Kidney epithelial cell (primary cell): ENCODE results near the gene SLC10A3. TPM values are rescaled to one million over a fixed set of nuclear protein-coding genes. Genes with fewer than 3 reads are reported as not detected.

Source experiments
- DNase-seq: peaks from one replicate; pipeline ENCODE4 v3.0.0-alpha.2; 2010; ENCODE audit warnings: low read depth
- H3K27me3 ChIP-seq: 2 replicates; pipeline ENCODE4 v1.6.0; 2011; ENCODE audit warnings: low read length; ENCODE audit not compliant: control insufficient read depth, insufficient read depth
- H3K36me3 ChIP-seq: 2 replicates; pipeline ENCODE4 v1.5.1; 2011; ENCODE audit warnings: low read length; ENCODE audit not compliant: control insufficient read depth, insufficient read depth
- H3K4me3 ChIP-seq: 2 replicates; pipeline ENCODE4 v1.5.1; 2011; ENCODE audit warnings: low read depth, mild to moderate bottlenecking, control low read depth, low read length
- total RNA-seq: library from RNA; depleted of rRNA; stranded (reverse); fragments of >200 nt; gene quantifications from 2 replicates; pipeline ENCODE4 v1.2.3, GENCODE V29; 2015
- TF ChIP-seq, protein P1 (sequence below): IDR thresholded peaks from 2 replicates; pipeline ENCODE4 v1.5.1; 2011; ENCODE audit warnings: mild to moderate bottlenecking, moderate library complexity, low read length, control low read depth, inconsistent platforms; ENCODE audit not compliant: insufficient read depth, poor library complexity, severe bottlenecking

SLC10A3 gene
- total RNA-seq, 1 donor from 2014 or later: 20.3 TPM

DNA sequence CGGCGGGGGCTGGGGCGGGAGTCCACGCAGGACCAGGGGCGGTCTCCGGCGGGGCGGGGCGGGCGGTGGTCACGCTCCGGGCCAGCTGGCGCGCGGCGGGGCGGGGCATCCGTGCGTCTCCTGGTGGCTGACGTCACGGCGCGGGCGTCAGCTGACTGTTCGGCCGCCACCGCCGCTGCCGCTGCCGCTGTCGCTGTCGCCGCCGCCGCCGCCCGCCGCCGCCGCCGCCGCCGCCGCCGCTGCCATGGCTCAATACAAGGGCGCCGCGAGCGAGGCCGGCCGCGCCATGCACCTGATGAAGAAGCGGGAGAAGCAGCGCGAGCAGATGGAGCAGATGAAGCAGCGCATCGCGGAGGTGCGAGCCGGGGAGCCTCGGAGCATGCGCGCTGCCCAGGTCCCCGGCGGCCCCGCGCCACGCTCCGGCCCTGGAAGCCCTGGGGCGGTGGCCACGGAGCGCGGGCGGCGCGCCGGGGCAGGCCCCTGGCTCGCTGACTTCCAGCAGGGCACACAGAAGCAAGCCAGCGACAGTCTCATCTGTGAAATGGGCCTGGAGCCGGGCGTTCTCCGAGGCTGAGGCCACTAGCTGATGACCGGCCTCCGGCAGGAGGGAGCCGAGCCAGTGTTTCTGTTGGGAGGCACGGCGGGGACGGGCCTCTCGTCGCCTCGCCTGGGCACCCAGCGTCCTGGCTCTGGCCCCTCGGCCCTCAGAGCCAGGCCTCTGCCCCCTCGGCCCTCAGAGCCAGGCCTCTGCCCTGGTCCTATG, 46.3 kb downstream of the SLC10A3 start, which contains the start of gene FAM50A:
FAM50A (plus strand) TSS at position 150 of the 763 bp plus-strand sequence; CDS start at position 245, 95 bp downstream.
- TF ChIP-seq, protein P1, sequence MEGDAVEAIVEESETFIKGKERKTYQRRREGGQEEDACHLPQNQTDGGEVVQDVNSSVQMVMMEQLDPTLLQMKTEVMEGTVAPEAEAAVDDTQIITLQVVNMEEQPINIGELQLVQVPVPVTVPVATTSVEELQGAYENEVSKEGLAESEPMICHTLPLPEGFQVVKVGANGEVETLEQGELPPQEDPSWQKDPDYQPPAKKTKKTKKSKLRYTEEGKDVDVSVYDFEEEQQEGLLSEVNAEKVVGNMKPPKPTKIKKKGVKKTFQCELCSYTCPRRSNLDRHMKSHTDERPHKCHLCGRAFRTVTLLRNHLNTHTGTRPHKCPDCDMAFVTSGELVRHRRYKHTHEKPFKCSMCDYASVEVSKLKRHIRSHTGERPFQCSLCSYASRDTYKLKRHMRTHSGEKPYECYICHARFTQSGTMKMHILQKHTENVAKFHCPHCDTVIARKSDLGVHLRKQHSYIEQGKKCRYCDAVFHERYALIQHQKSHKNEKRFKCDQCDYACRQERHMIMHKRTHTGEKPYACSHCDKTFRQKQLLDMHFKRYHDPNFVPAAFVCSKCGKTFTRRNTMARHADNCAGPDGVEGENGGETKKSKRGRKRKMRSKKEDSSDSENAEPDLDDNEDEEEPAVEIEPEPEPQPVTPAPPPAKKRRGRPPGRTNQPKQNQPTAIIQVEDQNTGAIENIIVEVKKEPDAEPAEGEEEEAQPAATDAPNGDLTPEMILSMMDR: no peak
- peak within 1 kb of the TSS; percentile 57 for H3K4me3 ChIP-seq

DNA sequence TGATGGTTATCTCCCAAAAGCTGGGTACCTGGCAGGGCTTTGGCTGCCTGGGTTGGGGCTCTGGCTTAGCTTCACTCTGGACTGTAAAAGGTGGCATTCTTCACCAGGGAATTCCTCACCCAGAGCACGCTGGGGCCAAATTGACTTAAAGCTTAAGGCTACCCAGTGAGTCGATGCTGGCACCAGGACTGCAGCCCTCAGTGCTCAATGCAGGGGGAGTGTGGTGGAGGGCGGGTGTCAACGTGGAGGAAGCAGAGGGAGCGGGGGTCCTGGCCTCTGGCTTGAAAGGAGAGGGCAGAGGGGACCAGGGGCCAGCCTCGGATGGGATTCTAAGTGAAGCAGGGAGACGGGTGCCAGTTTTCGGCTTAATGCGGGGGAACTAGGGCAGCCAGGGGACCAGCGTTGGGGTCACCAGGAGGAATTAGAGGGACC, 46.9 kb downstream of the SLC10A3 start:
- DNase-seq: no peak
- TF ChIP-seq, protein P1: no peak
- no peaks in the 10 kb centered on the region for H3K27me3 ChIP-seq
- H3K36me3 ChIP-seq: no peaks in the 10 kb centered on the region
- H3K4me3 ChIP-seq: peak overlapping the region; percentile 21

More for the DNA sequence above, 46.3 kb downstream of the SLC10A3 start, which contains the start of gene FAM50A:
- H3K36me3 ChIP-seq: no peaks in the 10 kb centered on the region
- DNase-seq: no peak
- H3K27me3 ChIP-seq: no peaks in the 10 kb centered on the region

- Histone ChIP-seq H3K36me3 (no peaks in the 10 kb centered on the region), H3K4me3 (no peak overlapping the region), H3K27me3 (no peaks in the 10 kb centered on the region)
- TF ChIP-seq, protein P1: no peak
- DNase-seq: no peak
Observed at GRCh38 chrX:154441984-154442707, 48.3 kb downstream of the SLC10A3 start.

- H3K4me3 ChIP-seq: no peak overlapping the region
- no peaks in the 10 kb centered on the region for H3K36me3 ChIP-seq
- TF ChIP-seq, protein P1: no peak
- H3K27me3 ChIP-seq: no peaks in the 10 kb centered on the region
- DNase-seq: no peak
Observed at GRCh38 chrX:154441564-154441963, 48.9 kb downstream of the SLC10A3 start.

DNA sequence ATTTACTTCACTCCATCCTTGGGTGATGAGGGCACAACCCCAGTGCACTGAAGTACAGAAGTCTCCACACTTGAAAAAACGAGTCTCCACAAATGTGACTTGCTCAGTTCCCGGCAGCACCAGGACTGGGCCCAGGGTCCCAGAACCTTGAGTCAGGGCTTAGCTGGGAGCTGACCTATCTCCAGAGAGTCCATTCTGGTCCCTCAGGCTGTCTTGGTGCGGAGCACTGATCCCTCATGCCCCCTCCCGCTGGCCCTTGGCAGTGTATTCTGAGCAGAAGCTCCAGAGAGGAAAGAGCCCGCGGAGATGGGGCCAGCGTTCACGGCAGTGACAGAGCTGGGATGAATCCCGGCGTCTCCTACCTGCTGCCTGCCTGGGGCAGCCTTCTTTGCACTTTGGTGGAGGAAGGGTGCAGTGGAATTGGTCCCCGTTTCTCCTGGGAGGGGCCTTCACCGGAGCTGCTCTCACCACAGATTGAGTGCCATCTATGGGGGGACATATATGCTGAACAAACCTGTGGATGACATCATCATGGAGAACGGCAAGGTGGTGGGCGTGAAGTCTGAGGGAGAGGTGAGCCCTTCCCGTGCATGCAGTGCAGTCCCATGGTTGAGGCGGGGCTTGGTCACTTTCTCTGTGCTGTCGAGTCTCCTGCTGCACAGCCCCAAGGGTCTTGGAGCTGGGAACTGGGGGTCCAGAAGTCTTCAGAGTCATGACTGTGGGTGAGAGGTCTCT, 49.6 kb downstream of the SLC10A3 start:
- TF ChIP-seq, protein P1: no peak
- H3K27me3 ChIP-seq: no peaks in the 10 kb centered on the region
- no peak for DNase-seq
- no peaks in the 10 kb centered on the region for H3K36me3 ChIP-seq
- no peak overlapping the region for H3K4me3 ChIP-seq
